Muscle layer of colon (tissue), 2 donors: ENCODE data around the gene GPR152.

ENCODE experiments used
- H3K27ac ChIP-seq: one replicate; pipeline ENCODE4 v1.7.0; 2013; ENCODE audit warnings: low read depth, mild to moderate bottlenecking, low read length, moderate library complexity
- H3K27me3 ChIP-seq, 2 donors: one replicate each; pipeline ENCODE4 v1.7.0; 2013; ENCODE audit warnings: low read length in 2 of 2, mild to moderate bottlenecking in 2 of 2; ENCODE audit not compliant: insufficient read depth in 2 of 2, control insufficient read depth in 1 of 2
- H3K36me3 ChIP-seq: one replicate; pipeline ENCODE4 v1.7.0; 2013; ENCODE audit warnings: mild to moderate bottlenecking, low read length; ENCODE audit not compliant: insufficient read depth
- H3K4me1 ChIP-seq: one replicate; pipeline ENCODE4 v1.7.0; 2013; ENCODE audit warnings: mild to moderate bottlenecking, low read length; ENCODE audit not compliant: insufficient read depth
- H3K4me3 ChIP-seq, 2 donors: one replicate each; pipeline ENCODE4 v1.7.0; 2013; ENCODE audit warnings: low read length in 2 of 2, low read depth in 1 of 2, mild to moderate bottlenecking in 1 of 2, moderate library complexity in 1 of 2
- H3K9ac ChIP-seq: one replicate; pipeline ENCODE4 v1.7.0; 2013; ENCODE audit warnings: low read length
- H3K9me3 ChIP-seq: one replicate; pipeline ENCODE4 v1.7.0; 2013; ENCODE audit warnings: mild to moderate bottlenecking, low read length
- donor health status: abdominal sarcoma.
- donor health status: Adenocarcinoma of cecum.

Gene GPR152

DNA sequence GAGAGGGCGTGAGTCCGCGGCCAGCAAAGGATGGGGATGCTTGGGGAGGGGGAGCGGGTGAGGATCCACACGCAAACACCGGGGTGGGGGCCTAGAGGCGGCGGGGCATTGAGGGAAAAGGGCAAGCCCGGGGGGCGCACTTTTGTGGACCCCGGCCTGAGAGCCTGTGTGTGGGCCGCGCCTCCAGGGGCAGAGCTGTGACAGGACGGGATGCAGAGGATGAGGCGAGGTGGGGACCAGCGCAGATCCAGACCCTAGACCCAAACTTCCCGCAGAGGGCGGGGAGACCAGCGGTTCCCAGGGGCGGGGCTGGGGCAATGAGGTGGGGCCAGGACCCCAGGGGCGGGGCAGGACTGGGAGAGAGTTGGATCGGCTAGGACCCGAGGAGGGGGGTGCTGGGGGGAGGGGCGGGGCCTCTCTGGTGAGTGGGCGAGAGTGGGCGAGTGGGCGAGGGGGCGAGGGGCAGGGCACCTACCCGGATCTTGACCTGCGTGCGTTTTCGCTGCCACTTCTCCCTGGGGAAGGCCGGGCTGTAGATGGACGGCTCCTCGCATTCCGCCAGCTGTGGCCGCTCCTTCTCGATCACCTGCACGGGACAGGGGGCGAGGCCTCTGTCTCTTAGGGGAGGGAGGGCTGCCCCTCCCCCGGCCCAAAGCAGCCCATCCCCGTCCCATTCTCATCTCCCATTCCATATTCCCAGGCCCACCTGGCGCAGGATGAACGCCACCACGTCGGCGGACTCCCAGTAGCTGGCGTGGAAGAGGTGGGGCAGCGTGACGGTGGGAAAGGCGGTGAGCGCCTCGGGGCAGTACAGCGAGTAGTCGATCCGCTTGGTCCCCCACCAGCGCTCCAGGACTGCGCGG, 42.1 kb upstream of the GPR152 start:
- Histone ChIP-seq H3K9me3 (no peaks in the 10 kb centered on the region), H3K4me3 (no peak overlapping the region), H3K36me3 (peaks cover 16% of the 10 kb centered on the region)

GRCh38 chr11:67493548-67494370, 41.2 kb upstream of the GPR152 start:
- Histone ChIP-seq H3K36me3 (peaks cover 17% of the 10 kb centered on the region), H3K9me3 (no peaks in the 10 kb centered on the region), H3K4me1 (no peaks in the 10 kb centered on the region), H3K27me3 (no peaks in the 10 kb centered on the region), H3K27ac (no peak overlapping the region), H3K9ac (no peak overlapping the region), H3K4me3 (no peak overlapping the region)

More for the DNA sequence above, 42.1 kb upstream of the GPR152 start:
- Histone ChIP-seq H3K4me1 (no peaks in the 10 kb centered on the region), H3K27me3 (no peaks in the 10 kb centered on the region), H3K27ac (no peak overlapping the region), H3K9ac (no peak overlapping the region)

DNA sequence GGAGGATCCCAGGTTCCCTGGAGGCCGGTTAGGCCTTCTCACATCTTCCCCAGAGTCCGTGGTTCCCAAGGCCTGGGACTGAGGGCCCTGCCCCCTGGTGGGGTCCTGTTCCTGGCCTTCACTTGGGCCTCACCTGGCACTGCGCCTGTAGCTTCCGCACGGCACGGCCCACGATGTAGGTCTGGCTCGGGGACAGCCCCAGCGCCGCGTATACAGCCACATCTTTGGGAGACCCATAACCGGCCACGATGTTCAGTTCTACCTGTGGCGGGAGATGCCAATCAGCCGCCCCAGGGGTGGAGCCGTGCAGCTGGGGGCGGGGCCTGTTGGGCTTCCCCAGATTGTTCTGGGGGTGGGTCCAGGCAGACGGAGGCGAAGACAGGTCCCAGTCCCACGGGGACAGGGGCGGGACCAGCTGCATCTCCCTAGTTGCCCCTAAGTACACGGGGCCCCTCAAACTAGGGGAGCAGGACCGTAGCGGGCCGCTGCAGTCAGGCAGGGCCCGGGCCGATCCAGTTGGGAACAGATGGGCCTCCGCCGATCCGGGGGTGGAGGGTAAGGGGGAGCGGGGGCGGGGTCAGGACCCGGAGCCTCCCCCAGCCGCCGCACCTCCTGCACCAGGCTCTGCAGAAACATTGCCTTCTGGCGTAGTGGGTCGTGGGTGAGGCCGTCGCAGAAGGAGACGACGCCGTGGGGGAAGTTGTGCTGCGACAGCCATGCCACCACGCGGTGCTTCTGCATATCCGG, 40.4 kb upstream of the GPR152 start:
- Histone ChIP-seq H3K9me3 (no peaks in the 10 kb centered on the region), H3K4me3 (no peak overlapping the region), H3K9ac (no peak overlapping the region), H3K27me3 (no peaks in the 10 kb centered on the region), H3K4me1 (no peaks in the 10 kb centered on the region), H3K27ac (no peak overlapping the region), H3K36me3 (peaks cover 19% of the 10 kb centered on the region)

GRCh38 chr11:67492069-67492727, 39.7 kb upstream of the GPR152 start:
- H3K9me3 ChIP-seq = no peaks in the 10 kb centered on the region
- H3K4me3 ChIP-seq = no peak overlapping the region
- H3K27me3 ChIP-seq = no peaks in the 10 kb centered on the region
- H3K9ac ChIP-seq = no peak overlapping the region
- no peaks in the 10 kb centered on the region for H3K4me1 ChIP-seq
- H3K36me3 ChIP-seq = peaks cover 25% of the 10 kb centered on the region
- H3K27ac ChIP-seq = no peak overlapping the region

GRCh38 chr11:67491276-67492068, 38.9 kb upstream of the GPR152 start:
- Histone ChIP-seq H3K9ac (no peak overlapping the region), H3K4me1 (no peaks in the 10 kb centered on the region), H3K4me3 (no peak overlapping the region), H3K36me3 (peaks cover 25% of the 10 kb centered on the region), H3K27me3 (no peaks in the 10 kb centered on the region), H3K9me3 (no peaks in the 10 kb centered on the region), H3K27ac (no peak overlapping the region)

DNA sequence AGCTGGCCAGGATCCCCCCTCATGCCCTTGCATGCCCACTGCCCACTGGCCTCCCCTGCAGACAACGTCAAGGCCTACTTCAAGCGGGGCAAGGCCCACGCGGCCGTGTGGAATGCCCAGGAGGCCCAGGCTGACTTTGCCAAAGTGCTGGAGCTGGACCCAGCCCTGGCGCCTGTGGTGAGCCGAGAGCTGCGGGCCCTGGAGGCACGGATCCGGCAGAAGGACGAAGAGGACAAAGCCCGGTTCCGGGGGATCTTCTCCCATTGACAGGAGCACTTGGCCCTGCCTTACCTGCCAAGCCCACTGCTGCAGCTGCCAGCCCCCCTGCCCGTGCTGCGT, 38.2 kb upstream of the GPR152 start:
- no peaks in the 10 kb centered on the region for H3K27me3 ChIP-seq
- H3K4me3 ChIP-seq = no peak overlapping the region
- H3K4me1 ChIP-seq = no peaks in the 10 kb centered on the region
- no peak overlapping the region for H3K27ac ChIP-seq
- no peak overlapping the region for H3K9ac ChIP-seq
- H3K36me3 ChIP-seq = peaks cover 25% of the 10 kb centered on the region
- H3K9me3 ChIP-seq = no peaks in the 10 kb centered on the region

DNA sequence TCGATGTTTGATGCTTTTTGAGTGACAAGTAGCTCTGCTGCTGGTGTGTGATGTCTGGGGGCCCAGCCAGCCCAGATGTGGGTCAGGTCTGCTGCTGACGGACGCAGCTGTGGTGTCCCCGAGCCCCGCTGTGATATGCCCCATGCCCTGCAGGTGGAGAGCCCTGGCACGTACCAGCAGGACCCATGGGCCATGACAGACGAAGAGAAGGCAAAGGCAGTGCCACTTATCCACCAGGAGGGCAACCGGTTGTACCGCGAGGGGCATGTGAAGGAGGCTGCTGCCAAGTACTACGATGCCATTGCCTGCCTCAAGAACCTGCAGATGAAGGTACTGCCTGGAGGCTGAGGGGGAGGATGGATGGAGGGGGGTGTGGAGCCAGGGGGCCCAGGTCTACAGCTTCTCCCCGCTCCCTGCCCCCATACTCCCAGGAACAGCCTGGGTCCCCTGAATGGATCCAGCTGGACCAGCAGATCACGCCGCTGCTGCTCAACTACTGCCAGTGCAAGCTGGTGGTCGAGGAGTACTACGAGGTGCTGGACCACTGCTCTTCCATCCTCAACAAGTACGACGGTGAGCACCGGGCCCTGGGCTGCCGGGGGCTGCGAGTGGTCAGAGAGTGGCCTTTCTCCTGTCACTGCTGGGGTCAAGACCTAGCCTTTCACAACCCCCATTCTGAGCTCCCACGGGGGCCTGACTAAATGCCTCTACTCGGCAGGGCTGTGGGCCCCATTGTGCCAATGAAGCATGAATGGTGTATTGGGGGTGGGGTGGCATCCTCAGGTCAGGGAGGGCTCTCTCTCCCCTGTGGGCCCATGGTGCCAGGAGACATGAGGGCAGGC, 37.6 kb upstream of the GPR152 start:
- Histone ChIP-seq H3K27me3 (no peaks in the 10 kb centered on the region), H3K4me3 (no peak overlapping the region), H3K9me3 (no peaks in the 10 kb centered on the region), H3K36me3 (peaks cover 25% of the 10 kb centered on the region), H3K4me1 (peaks cover 1% of the 10 kb centered on the region), H3K9ac (no peak overlapping the region), H3K27ac (no peak overlapping the region)

- H3K9ac ChIP-seq = no peak overlapping the region
- H3K4me1 ChIP-seq = peaks cover 9% of the 10 kb centered on the region
- H3K27me3 ChIP-seq = no peaks in the 10 kb centered on the region
- no peak overlapping the region for H3K27ac ChIP-seq
- no peaks in the 10 kb centered on the region for H3K9me3 ChIP-seq
- H3K36me3 ChIP-seq = peaks cover 25% of the 10 kb centered on the region
- no peak overlapping the region for H3K4me3 ChIP-seq
Observed at GRCh38 chr11:67489203-67489884, 36.8 kb upstream of the GPR152 start.

- H3K9ac ChIP-seq = no peak overlapping the region
- peaks cover 25% of the 10 kb centered on the region for H3K36me3 ChIP-seq
- peaks cover 21% of the 10 kb centered on the region for H3K4me1 ChIP-seq
- no peak overlapping the region for H3K4me3 ChIP-seq
- no peaks in the 10 kb centered on the region for H3K27me3 ChIP-seq
- H3K27ac ChIP-seq = no peak overlapping the region
- no peaks in the 10 kb centered on the region for H3K9me3 ChIP-seq
Observed at GRCh38 chr11:67486481-67487195, 34.1 kb upstream of the GPR152 start.
